Right atrium auricular region (tissue), 2 donors: ENCODE measurements around the gene FGF6. TPM values are rescaled to one million over a fixed set of nuclear protein-coding genes. Genes with fewer than 3 reads are reported as not detected.

Source experiments
- DNase-seq: peaks from one replicate; pipeline ENCODE4 v3.0.0-alpha.2; 2019; ENCODE audit warnings: low spot score
- H3K27ac ChIP-seq, 2 donors: fragments of 200-600 bp; sonication (generic); 1 replicate in 1 of 2; 2 replicates in 1 of 2; pipeline ENCODE4 v1.5.1; 2016 to 2019
- H3K27me3 ChIP-seq, 2 donors: fragments of 200-600 bp; sonication (generic); one replicate each; pipeline versions ENCODE4 v1.5.1 to v1.6.0; 2017 to 2019
- H3K36me3 ChIP-seq: fragments of 200-600 bp; sonication (generic); one replicate; pipeline ENCODE4 v1.5.1; 2016
- H3K4me1 ChIP-seq, 2 donors: fragments of 200-600 bp; sonication (generic); one replicate each; pipeline versions ENCODE4 v1.5.1 to v1.6.0; 2017 to 2019
- H3K4me3 ChIP-seq, 2 donors: fragments of 200-600 bp; sonication (generic); 1 replicate in 1 of 2; 2 replicates in 1 of 2; pipeline ENCODE4 v1.5.1; 2017 to 2019; ENCODE audit warnings: mild to moderate bottlenecking in 1 of 2, moderate library complexity in 1 of 2
- H3K9me3 ChIP-seq, 2 donors: fragments of 200-600 bp; sonication (generic); one replicate each; pipeline ENCODE4 v1.5.1; 2019
- total RNA-seq, 2 donors: library from RNA; depleted of rRNA; stranded (reverse); fragments of >200 nt; gene quantifications; one replicate each; pipeline ENCODE4 v1.1.0, GENCODE V29; 2016
- TF ChIP-seq, protein P1 (sequence below), 2 donors: fragments of 200-600 bp; sonication (generic); IDR thresholded peaks; one replicate each; pipeline ENCODE4 v1.5.1; 2019; ENCODE audit warnings: antibody characterized with exemption in 2 of 2

Gene FGF6
- total RNA-seq, 2 donors from 2014 or later: not detected

DNA sequence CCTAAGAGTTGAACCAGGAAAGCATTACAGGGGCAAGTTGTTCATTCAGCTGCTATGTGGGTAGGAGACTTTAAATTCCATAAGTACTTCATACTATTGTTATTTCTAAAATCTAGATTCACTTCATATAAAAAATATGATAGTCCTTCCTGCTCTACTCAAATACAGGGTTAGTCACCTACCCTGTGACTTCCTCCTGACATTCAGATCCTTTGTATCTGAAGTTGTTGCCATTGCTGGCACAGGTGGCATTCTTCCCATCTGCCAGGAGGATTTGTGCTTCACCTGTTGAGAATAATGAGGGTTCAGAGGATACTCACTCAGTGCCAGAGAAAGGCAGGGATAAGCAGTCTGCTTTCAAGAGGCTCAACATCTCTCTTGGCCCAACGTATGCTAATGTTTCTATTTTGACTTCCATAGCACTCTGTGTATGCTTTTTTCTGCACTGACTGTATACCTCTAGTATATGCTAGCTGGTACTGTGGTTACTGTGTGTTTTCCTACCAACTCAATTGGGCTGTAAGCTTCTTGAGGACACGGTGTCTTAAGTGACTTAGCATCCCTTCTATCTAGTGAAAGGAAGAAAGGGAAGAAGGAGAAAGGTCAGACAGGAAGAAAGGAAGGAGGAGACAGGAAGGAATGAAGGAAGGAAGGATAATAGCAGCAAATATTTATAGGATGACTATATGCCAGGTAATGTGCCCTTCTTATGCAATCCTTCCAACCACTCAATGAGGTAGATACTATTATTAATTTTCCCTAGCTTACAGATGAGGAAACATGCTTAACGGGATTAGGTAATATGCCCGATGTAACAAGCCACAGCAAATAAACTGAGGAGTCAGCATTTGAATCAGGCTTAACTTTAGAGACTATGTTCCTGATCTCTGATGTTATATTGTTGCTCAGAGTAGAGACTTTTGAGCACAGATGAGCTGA, 38.5 kb upstream of the FGF6 start:
- Histone ChIP-seq H3K4me3 (no peak overlapping the region), H3K4me1 (no peaks in the 10 kb centered on the region), H3K36me3 (peaks cover 12% of the 10 kb centered on the region), H3K9me3 (no peaks in the 10 kb centered on the region), H3K27ac (no peak overlapping the region), H3K27me3 (no peaks in the 10 kb centered on the region)
- TF ChIP-seq, protein P1, sequence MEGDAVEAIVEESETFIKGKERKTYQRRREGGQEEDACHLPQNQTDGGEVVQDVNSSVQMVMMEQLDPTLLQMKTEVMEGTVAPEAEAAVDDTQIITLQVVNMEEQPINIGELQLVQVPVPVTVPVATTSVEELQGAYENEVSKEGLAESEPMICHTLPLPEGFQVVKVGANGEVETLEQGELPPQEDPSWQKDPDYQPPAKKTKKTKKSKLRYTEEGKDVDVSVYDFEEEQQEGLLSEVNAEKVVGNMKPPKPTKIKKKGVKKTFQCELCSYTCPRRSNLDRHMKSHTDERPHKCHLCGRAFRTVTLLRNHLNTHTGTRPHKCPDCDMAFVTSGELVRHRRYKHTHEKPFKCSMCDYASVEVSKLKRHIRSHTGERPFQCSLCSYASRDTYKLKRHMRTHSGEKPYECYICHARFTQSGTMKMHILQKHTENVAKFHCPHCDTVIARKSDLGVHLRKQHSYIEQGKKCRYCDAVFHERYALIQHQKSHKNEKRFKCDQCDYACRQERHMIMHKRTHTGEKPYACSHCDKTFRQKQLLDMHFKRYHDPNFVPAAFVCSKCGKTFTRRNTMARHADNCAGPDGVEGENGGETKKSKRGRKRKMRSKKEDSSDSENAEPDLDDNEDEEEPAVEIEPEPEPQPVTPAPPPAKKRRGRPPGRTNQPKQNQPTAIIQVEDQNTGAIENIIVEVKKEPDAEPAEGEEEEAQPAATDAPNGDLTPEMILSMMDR (IDR thresholded peaks at IDR 0.05): no peak
- DNase-seq: no peak

DNA sequence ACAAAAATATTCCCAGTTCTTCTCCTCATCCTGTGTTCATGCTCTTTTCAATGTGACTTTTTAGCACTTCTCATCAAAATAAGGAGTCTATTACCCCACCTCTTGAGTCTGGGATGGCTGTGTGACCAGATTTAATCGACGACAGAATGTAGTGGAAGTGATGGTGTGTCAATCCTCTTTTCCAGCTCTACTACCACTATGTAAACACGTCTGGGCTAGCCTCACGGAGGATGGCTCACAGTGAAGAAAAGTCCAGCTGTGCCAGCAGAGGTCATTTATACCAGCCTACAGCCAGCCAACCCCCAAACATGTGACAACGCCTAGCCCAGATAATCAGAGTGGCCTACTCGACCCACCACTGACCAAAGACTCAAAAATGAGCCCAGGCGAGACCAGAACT, 37.3 kb upstream of the FGF6 start:
- TF ChIP-seq, protein P1 (IDR thresholded peaks at IDR 0.05): no peak
- no peaks in the 10 kb centered on the region for H3K9me3 ChIP-seq
- H3K27me3 ChIP-seq: no peaks in the 10 kb centered on the region
- no peak overlapping the region for H3K27ac ChIP-seq
- DNase-seq: no peak
- no peaks in the 10 kb centered on the region for H3K4me1 ChIP-seq
- no peak overlapping the region for H3K4me3 ChIP-seq
- H3K36me3 ChIP-seq: no peaks in the 10 kb centered on the region

DNA sequence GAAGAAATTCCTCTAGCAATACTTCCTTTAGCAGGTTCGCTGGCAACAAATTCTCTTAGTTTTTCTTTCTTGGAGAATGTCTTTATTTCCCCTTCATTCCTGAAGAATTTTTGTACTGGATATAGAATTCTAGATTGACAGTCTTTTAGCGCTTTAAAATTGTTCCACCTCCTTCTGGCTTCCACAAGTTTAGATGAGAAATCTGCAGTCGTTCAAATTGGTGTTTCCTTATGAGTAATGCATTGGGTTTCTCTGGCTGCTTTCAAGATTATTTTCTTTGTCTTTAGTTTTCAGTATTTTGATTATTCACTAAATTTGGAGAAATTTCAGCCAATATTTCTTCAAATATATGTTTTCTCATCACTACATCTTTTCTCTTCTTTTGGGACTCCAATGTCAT, 33.3 kb upstream of the FGF6 start:
- H3K4me1 ChIP-seq: no peaks in the 10 kb centered on the region
- no peaks in the 10 kb centered on the region for H3K9me3 ChIP-seq
- H3K27me3 ChIP-seq: no peaks in the 10 kb centered on the region
- TF ChIP-seq, protein P1 (IDR thresholded peaks at IDR 0.05): no peak
- H3K36me3 ChIP-seq: no peaks in the 10 kb centered on the region
- no peak overlapping the region for H3K27ac ChIP-seq
- no peak for DNase-seq
- no peak overlapping the region for H3K4me3 ChIP-seq

DNA sequence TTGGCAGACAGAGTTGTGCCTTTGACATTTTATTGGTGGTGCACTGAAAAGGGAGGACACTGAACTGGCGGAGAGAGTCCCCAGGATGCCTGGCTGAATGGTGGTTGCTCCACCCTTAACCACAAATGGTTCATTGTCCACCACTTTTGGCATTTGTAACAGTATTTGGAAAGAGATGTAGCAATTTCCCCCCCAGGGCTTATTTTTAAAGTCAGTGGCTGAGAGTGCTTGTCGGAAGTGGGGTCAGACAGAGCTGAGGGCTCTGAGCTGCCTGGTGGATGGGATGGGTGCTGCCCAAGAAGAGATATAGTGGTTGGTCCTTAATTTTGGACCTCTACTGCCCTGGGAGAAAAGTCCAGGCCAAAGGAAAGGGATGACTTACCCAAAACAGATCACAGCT, 31.5 kb upstream of the FGF6 start:
- Histone ChIP-seq H3K27ac (no peak overlapping the region), H3K36me3 (no peaks in the 10 kb centered on the region), H3K4me3 (no peak overlapping the region), H3K9me3 (no peaks in the 10 kb centered on the region), H3K4me1 (no peaks in the 10 kb centered on the region), H3K27me3 (no peaks in the 10 kb centered on the region)
- TF ChIP-seq, protein P1 (IDR thresholded peaks at IDR 0.05): no peak
- no peak for DNase-seq

DNA sequence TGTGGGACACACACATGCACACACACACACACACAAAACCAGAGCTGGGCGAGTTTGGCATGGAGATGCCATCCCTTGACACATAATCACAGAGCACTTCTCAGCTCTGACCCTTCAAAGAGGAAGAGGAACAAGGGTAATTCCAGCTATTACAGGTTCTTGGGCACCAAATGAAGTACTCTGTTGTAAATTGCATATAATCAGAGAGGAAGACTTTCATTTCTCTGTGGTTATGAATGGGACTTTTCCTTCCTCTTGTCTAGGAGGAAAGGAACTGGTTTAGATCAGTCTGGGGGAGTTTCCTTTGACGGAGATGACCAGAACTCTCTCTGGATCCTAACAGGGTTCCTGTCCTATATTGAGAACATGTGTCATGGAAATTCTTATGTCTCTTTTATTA, 26.4 kb upstream of the FGF6 start:
- Histone ChIP-seq H3K4me1 (no peaks in the 10 kb centered on the region), H3K27me3 (no peaks in the 10 kb centered on the region), H3K9me3 (no peaks in the 10 kb centered on the region), H3K4me3 (no peak overlapping the region), H3K36me3 (no peaks in the 10 kb centered on the region), H3K27ac (no peak overlapping the region)
- TF ChIP-seq, protein P1 (IDR thresholded peaks at IDR 0.05): no peak
- DNase-seq: no peak
